ENCODE results near the gene RSPO1. TPM values are rescaled to one million over a fixed set of nuclear protein-coding genes. Genes with fewer than 3 reads are reported as not detected.
"Not testable (repeated sequence)": the region's sequence is repeated elsewhere in the genome, so short reads cannot be mapped to it uniquely, and the experiment has no call there.

Gene RSPO1
- total and polyA plus RNA-seq, 5 experiments from 2014 or later, result 0.06 TPM; not detected in 4

GRCh38 chr1:37605806-37606474 lies 28.8 kb downstream of the RSPO1 start:
- Mint-ChIP-seq H3K4me3 (no peak overlapping the region), H3K27ac (no peak overlapping the region), H3K36me3 (no peaks in the 10 kb centered on the region), H3K27me3 (peaks cover 2 to 18% (median 12%) of the 10 kb centered on the region in 5 donors), H3K9me3 (no peaks in the 10 kb centered on the region), H3K4me1 (peaks cover 0 to 7% (median 7%) of the 10 kb centered on the region in 4 donors)
- DNase-seq (no peak), ATAC-seq (no peak)
- POLR2A ChIA-PET, result interaction anchor here (0.6 kb wide), 1 partner anchor 383 kb away, joined by 3 read pairs; no protein-coding TSS in a partner anchor

DNA sequence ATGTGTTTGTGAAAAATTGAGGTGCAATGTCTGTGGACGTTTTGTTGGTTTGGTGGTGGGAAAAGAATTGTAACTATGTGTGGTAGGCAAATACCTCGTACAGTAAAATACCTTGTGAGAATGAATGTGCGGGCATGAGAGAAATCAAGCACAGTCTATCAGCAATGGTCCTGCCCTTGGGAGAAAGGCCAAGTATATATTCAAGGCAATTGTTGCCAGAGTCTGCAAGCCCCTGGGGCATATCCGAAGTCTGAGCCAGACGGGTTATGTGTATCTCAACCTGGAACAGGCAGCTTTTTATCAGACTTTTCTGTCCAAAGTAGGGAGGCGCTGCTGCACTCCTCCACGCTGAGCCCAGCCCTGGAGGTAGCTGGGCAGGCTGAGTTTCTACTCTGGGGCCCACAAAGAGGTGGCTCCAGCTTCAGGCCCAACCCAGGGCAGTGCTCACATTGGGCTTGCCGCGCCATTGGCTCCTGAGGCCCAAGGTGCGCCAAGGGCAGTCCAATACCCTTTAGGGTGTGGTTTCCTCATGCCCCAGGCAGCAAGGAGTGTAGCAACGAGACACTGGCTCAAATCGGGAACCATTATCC lies 29.5 kb downstream of the RSPO1 start:
- no peaks in the 10 kb centered on the region for H3K9me3 Mint-ChIP-seq
- no peak for DNase-seq
- no peak for ATAC-seq
- POLR2A ChIA-PET, result no interaction called here
- peak overlapping the region in 2 of 10 donors; percentile 3 to 37 for H3K27ac Mint-ChIP-seq
- H3K27me3 Mint-ChIP-seq, result peaks cover 2 to 18% (median 12%) of the 10 kb centered on the region in 5 donors
- no peak overlapping the region for H3K4me3 Mint-ChIP-seq
- peaks cover 0 to 7% (median 7%) of the 10 kb centered on the region in 4 donors for H3K4me1 Mint-ChIP-seq
- no peaks in the 10 kb centered on the region for H3K36me3 Mint-ChIP-seq

- ATAC-seq, result peak; percentile 70 to 80
- DNase-seq, result peak in 9 of 10 donors; percentile 4 to 72 (median 42)
- Mint-ChIP-seq H3K27me3 (peaks cover 2 to 18% (median 12%) of the 10 kb centered on the region in 5 donors), H3K27ac (no peak overlapping the region), H3K9me3 (no peaks in the 10 kb centered on the region), H3K4me3 (no peak overlapping the region), H3K4me1 (peaks cover 0 to 7% (median 7%) of the 10 kb centered on the region in 4 donors), H3K36me3 (no peaks in the 10 kb centered on the region)
- POLR2A ChIA-PET, result interaction anchor here (0.7 to 1.9 kb wide), 2 partner anchors 81 to 200 kb away, joined by 3 to 9 read pairs; no protein-coding TSS in a partner anchor
Observed at GRCh38 chr1:37602750-37603694, 31.7 kb downstream of the RSPO1 start.

- POLR2A ChIA-PET, result no interaction called here
- no peaks in the 10 kb centered on the region for H3K36me3 Mint-ChIP-seq
- no peak overlapping the region for H3K4me3 Mint-ChIP-seq
- ATAC-seq (no peak), DNase-seq (no peak)
- H3K27ac Mint-ChIP-seq, result peak overlapping the region in 1 of 10 donors; percentile 44
- H3K4me1 Mint-ChIP-seq, result peaks cover 0 to 12% (median 5%) of the 10 kb centered on the region in 4 donors
- no peaks in the 10 kb centered on the region for H3K9me3 Mint-ChIP-seq
- peaks cover 2 to 18% (median 9%) of the 10 kb centered on the region in 5 donors for H3K27me3 Mint-ChIP-seq
Observed at GRCh38 chr1:37601441-37601840, 33.3 kb downstream of the RSPO1 start.

- POLR2A ChIA-PET, result no interaction called here
- H3K27ac Mint-ChIP-seq, result peak overlapping the region in 2 of 10 donors; percentile 34 to 48
- no peaks in the 10 kb centered on the region for H3K9me3 Mint-ChIP-seq
Observed at GRCh38 chr1:37599940-37600339, 34.8 kb downstream of the RSPO1 start.

GRCh38 chr1:37596182-37596667 lies 38.5 kb downstream of the RSPO1 start:
- POLR2A ChIA-PET, result interaction anchor here (0.6 to 1.9 kb wide), 6 partner anchors 42 to 121 kb away, joined by 3 to 8 read pairs (median 5); partner anchors contain the start of genes MEAF6 and SNIP1
- no peak for ATAC-seq
- peaks cover 12 to 38% (median 34%) of the 10 kb centered on the region in 4 donors for H3K4me1 Mint-ChIP-seq

More at GRCh38 chr1:37599940-37600339, 34.8 kb downstream of the RSPO1 start:
- ATAC-seq (no peak), DNase-seq (no peak)
- Mint-ChIP-seq H3K4me3 (peak overlapping the region in 1 of 10 donors; percentile 20), H3K36me3 (peaks cover 0 to 2% (median 0%) of the 10 kb centered on the region in 3 donors), H3K4me1 (peaks cover 13 to 27% (median 17%) of the 10 kb centered on the region in 4 donors), H3K27me3 (peaks cover 2 to 18% (median 9%) of the 10 kb centered on the region in 5 donors)

GRCh38 chr1:37595440-37596181 lies 39.1 kb downstream of the RSPO1 start, which contains the start of gene GNL2:
TSS of gene GNL2 (minus strand) at chr1:37595937. CDS start at chr1:37595822, 115 bp downstream.
- no peaks in the 10 kb centered on the region for H3K9me3 Mint-ChIP-seq
- ATAC-seq (peak; percentile 94 to 96), DNase-seq (peak; percentile 93 to 97 (median 95))
- POLR2A ChIA-PET, result interaction anchor here (0.6 to 1.9 kb wide), 6 partner anchors 42 to 120 kb away, joined by 3 to 8 read pairs (median 5); partner anchors contain the start of genes MEAF6 and SNIP1
- H3K27me3 Mint-ChIP-seq, result no peaks in the 10 kb centered on the region
- peaks cover 4 to 29% (median 7%) of the 10 kb centered on the region in 3 donors for H3K36me3 Mint-ChIP-seq
- peak within 1 kb of the TSS; percentile 96 to 100 (median 100) for H3K27ac Mint-ChIP-seq
- peaks cover 12 to 43% (median 35%) of the 10 kb centered on the region in 4 donors for H3K4me1 Mint-ChIP-seq
- H3K4me3 Mint-ChIP-seq, result peak within 1 kb of the TSS; percentile 99 to 100 (median 100)

More at GRCh38 chr1:37596182-37596667, 38.5 kb downstream of the RSPO1 start:
- H3K9me3 Mint-ChIP-seq, result no peaks in the 10 kb centered on the region
- H3K27ac Mint-ChIP-seq, result peak overlapping the region; percentile 96 to 100 (median 100)
- H3K27me3 Mint-ChIP-seq, result no peaks in the 10 kb centered on the region
- peaks cover 0 to 22% (median 4%) of the 10 kb centered on the region in 3 donors for H3K36me3 Mint-ChIP-seq
- no peak for DNase-seq
- peak overlapping the region; percentile 99 to 100 (median 100) for H3K4me3 Mint-ChIP-seq

- no peaks in the 10 kb centered on the region for H3K9me3 Mint-ChIP-seq
- DNase-seq (no peak), ATAC-seq (no peak)
- H3K27ac Mint-ChIP-seq, result peak overlapping the region in 2 of 10 donors; percentile 48 to 60
- peaks cover 12 to 43% (median 35%) of the 10 kb centered on the region in 4 donors for H3K4me1 Mint-ChIP-seq
- POLR2A ChIA-PET, result no interaction called here
- no peaks in the 10 kb centered on the region for H3K27me3 Mint-ChIP-seq
- peaks cover 4 to 45% (median 16%) of the 10 kb centered on the region in 3 donors for H3K36me3 Mint-ChIP-seq
- peak overlapping the region in 7 of 10 donors; percentile 8 to 61 (median 48) for H3K4me3 Mint-ChIP-seq
Observed at GRCh38 chr1:37593726-37594125, 41.0 kb downstream of the RSPO1 start.

- Mint-ChIP-seq H3K9me3 (no peaks in the 10 kb centered on the region), H3K36me3 (peaks cover 4 to 85% (median 22%) of the 10 kb centered on the region in 3 donors), H3K4me1 (peaks cover 3 to 21% (median 14%) of the 10 kb centered on the region in 4 donors), H3K27ac (no peak overlapping the region), H3K4me3 (no peak overlapping the region), H3K27me3 (no peaks in the 10 kb centered on the region)
- no peak for ATAC-seq
- no peak for DNase-seq
- POLR2A ChIA-PET, result no interaction called here
Observed at GRCh38 chr1:37588939-37589338, 45.8 kb downstream of the RSPO1 start.

DNA sequence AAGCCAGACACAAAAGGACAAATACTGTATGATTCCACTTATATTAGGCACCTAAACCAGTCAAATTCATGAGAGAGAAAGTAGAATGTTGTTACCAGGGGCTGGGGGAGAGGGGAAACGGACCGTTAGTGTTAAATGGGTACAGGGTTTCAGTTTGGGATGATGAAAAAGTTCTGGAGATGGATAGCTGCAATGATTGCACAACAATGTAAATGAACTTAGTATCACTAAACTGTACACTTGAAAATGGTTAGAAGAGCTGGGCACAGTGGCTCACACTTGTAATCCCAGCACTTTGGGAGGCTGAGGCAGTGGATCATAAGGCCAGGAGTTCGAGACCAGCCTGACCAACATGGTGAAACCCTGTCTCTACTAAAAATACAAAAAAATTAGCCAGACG lies 50.1 kb downstream of the RSPO1 start:
- H3K27me3 Mint-ChIP-seq, DNase-seq, H3K9me3 Mint-ChIP-seq, H3K4me1 Mint-ChIP-seq, H3K4me3 Mint-ChIP-seq, ATAC-seq, POLR2A ChIA-PET: not testable (repeated sequence)
- Mint-ChIP-seq H3K27ac (peak overlapping the region in 1 of 10 donors; percentile 51), H3K36me3 (peaks cover 0 to 90% (median 26%) of the 10 kb centered on the region in 3 donors)

DNA sequence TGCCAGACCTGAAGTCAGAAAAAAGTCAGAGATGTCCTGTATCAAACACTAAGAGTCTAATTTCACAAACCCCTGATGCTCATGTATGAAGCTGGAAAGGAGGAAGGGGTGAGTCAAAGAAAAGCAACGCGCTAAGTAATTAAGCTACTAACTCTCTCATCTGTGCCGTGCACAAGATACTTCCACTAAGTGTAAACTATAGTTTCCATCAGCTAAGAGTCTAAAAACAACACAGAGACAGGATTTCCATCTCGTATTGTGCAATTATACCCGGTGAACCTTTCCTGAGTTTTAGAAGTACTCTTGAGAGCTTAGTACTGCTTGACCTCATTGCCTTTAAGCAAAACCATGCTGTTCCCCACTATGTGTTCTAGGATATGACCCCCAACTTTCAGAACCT lies 59.0 kb downstream of the RSPO1 start:
- ATAC-seq, result no peak
- peaks cover 6 to 94% (median 28%) of the 10 kb centered on the region in 3 donors for H3K36me3 Mint-ChIP-seq
- DNase-seq, result no peak
- H3K27ac Mint-ChIP-seq, result no peak overlapping the region
- H3K4me3 Mint-ChIP-seq, result no peak overlapping the region
- POLR2A ChIA-PET, result no interaction called here
- no peaks in the 10 kb centered on the region for H3K9me3 Mint-ChIP-seq
- H3K4me1 Mint-ChIP-seq, result no peaks in the 10 kb centered on the region
- no peaks in the 10 kb centered on the region for H3K27me3 Mint-ChIP-seq

Data from naive thymus-derived CD8-positive, alpha-beta T cell (primary cell).